Upper lobe of right lung (tissue), 1 donor: Measurements from ENCODE around the gene KLC3. TPM values are rescaled to one million over a fixed set of nuclear protein-coding genes. Genes with fewer than 3 reads are reported as not detected.

Experiments used
- ATAC-seq: fragments of 200-7000 bp; cut with Tn5 transposase; one replicate; pipeline ENCODE4 v1.9.1; 2020; ENCODE audit warnings: mild to moderate bottlenecking, moderate library complexity
- DNase-seq: peaks from one replicate; pipeline ENCODE4 v3.0.0-alpha.2; 2020
- H3K27ac ChIP-seq: fragments of 200-600 bp; one replicate; pipeline ENCODE4 v1.8.0; 2022
- H3K27me3 ChIP-seq: fragments of 200-600 bp; one replicate; pipeline ENCODE4 v1.8.0; 2022; ENCODE audit warnings: mild to moderate bottlenecking
- H3K36me3 ChIP-seq: fragments of 200-600 bp; one replicate; pipeline ENCODE4 v1.8.0; 2022
- H3K4me1 ChIP-seq: fragments of 200-600 bp; one replicate; pipeline ENCODE4 v1.8.0; 2022
- H3K4me3 ChIP-seq: fragments of 200-600 bp; one replicate; pipeline ENCODE4 v1.8.0; 2022; ENCODE audit warnings: mild to moderate bottlenecking
- H3K9me3 ChIP-seq: fragments of 200-600 bp; one replicate; pipeline ENCODE4 v1.8.0; 2022
- CTCF ChIP-seq: fragments of 200-600 bp; IDR thresholded peaks from one replicate; pipeline ENCODE4 v1.8.0; 2022; ENCODE audit warnings: antibody characterized with exemption
- intact Hi-C: fragments of 100-400 bp; cut with DNase I; formaldehyde crosslinking; loops from one replicate; pipeline ENCODE4 v1.11.0; 2022
- total RNA-seq: library from RNA; stranded (reverse); fragmentation: NEBNext Ultra II Directional; extraction: Animal tissue kit (Norgen Biotek cat#: 25700); gene quantifications from one replicate; pipeline ENCODE4 v1.2.1, GENCODE V29; 2021
- donor health status: DM: no; HTN: yes; CAD: no; lungs with severe emphysema.

KLC3 gene
- total RNA-seq, 1 donor from 2014 or later: 1.8 TPM

- H3K27ac ChIP-seq: no peak overlapping the region
- intact Hi-C loops: no loop called here
- no peak for ATAC-seq
- TF ChIP-seq CTCF: no peak
- no peak overlapping the region for H3K4me3 ChIP-seq
- H3K9me3 ChIP-seq: no peaks in the 10 kb centered on the region
- H3K4me1 ChIP-seq: no peaks in the 10 kb centered on the region
- no peak for DNase-seq
- H3K36me3 ChIP-seq: no peaks in the 10 kb centered on the region
- no peaks in the 10 kb centered on the region for H3K27me3 ChIP-seq
These were observed 17.8 kb downstream of the KLC3 start for GRCh38 chr19:45358213-45358792.

- no peaks in the 10 kb centered on the region for H3K27me3 ChIP-seq
- H3K9me3 ChIP-seq: no peaks in the 10 kb centered on the region
- no peaks in the 10 kb centered on the region for H3K4me1 ChIP-seq
- no peak overlapping the region for H3K27ac ChIP-seq
- DNase-seq (no peak), ATAC-seq (no peak)
- H3K4me3 ChIP-seq: no peak overlapping the region
- no peak for TF ChIP-seq CTCF
- intact Hi-C loops: no loop called here
- no peaks in the 10 kb centered on the region for H3K36me3 ChIP-seq
These were observed 21.1 kb downstream of the KLC3 start for GRCh38 chr19:45361608-45362007.

GRCh38 chr19:45362291-45362690 lies 21.7 kb downstream of the KLC3 start:
- intact Hi-C loops: no loop called here

GRCh38 chr19:45363861-45364459 lies 23.4 kb downstream of the KLC3 start:
- no peaks in the 10 kb centered on the region for H3K9me3 ChIP-seq
- no peak overlapping the region for H3K4me3 ChIP-seq
- no peak for DNase-seq
- no peaks in the 10 kb centered on the region for H3K4me1 ChIP-seq
- no peak for TF ChIP-seq CTCF
- no peak overlapping the region for H3K27ac ChIP-seq
- no peak for ATAC-seq
- H3K27me3 ChIP-seq: no peaks in the 10 kb centered on the region
- intact Hi-C loops: no loop called here
- H3K36me3 ChIP-seq: no peaks in the 10 kb centered on the region

More at GRCh38 chr19:45362291-45362690, 21.7 kb downstream of the KLC3 start:
- Histone ChIP-seq H3K27me3 (no peaks in the 10 kb centered on the region), H3K36me3 (no peaks in the 10 kb centered on the region), H3K9me3 (no peaks in the 10 kb centered on the region), H3K4me3 (no peak overlapping the region), H3K27ac (no peak overlapping the region), H3K4me1 (no peaks in the 10 kb centered on the region)
- no peak for ATAC-seq
- no peak for DNase-seq
- TF ChIP-seq CTCF: no peak

- ATAC-seq (peak; percentile 16), DNase-seq (no peak)
- no peak overlapping the region for H3K4me3 ChIP-seq
- no peak for TF ChIP-seq CTCF
- no peaks in the 10 kb centered on the region for H3K9me3 ChIP-seq
- no peaks in the 10 kb centered on the region for H3K27me3 ChIP-seq
- no peak overlapping the region for H3K27ac ChIP-seq
- intact Hi-C loops: no loop called here
- no peaks in the 10 kb centered on the region for H3K36me3 ChIP-seq
- peaks cover 2% of the 10 kb centered on the region for H3K4me1 ChIP-seq
These were observed 24.1 kb downstream of the KLC3 start for GRCh38 chr19:45364696-45365095.
